Measurements from ENCODE around the gene VWA1.
"Not testable (repeated sequence)": the region's sequence is repeated elsewhere in the genome, so short reads cannot be mapped to it uniquely, and the experiment has no call there.

Gene VWA1

GRCh38 chr1:1451696-1452364, 16.3 kb downstream of the VWA1 start:
- ATAC-seq = no peak
- TF ChIP-seq ESRRG (CRISPR knock-in tag; IDR thresholded peaks at IDR 0.05) = no peak
- no peak for TF ChIP-seq TOX (CRISPR knock-in tag; IDR thresholded peaks at IDR 0.05; ENCODE audit: borderline replicate concordance)
- no peak for TF ChIP-seq ISL1 (CRISPR knock-in tag; IDR thresholded peaks at IDR 0.05)

GRCh38 chr1:1452365-1452739, 16.9 kb downstream of the VWA1 start:
- ATAC-seq = not testable (repeated sequence)

- TF ChIP-seq OSR1 (CRISPR knock-in tag; IDR thresholded peaks at IDR 0.05) (no peak), TOX (CRISPR knock-in tag; IDR thresholded peaks at IDR 0.05; ENCODE audit: borderline replicate concordance) (no peak), SNAI2 (CRISPR knock-in tag; IDR thresholded peaks at IDR 0.05) (no peak), CSDC2 (CRISPR knock-in tag; IDR thresholded peaks at IDR 0.05) (no peak), ESRRG (CRISPR knock-in tag; IDR thresholded peaks at IDR 0.05) (no peak), PPARA (CRISPR knock-in tag; IDR thresholded peaks at IDR 0.05; ENCODE audit: borderline replicate concordance) (no peak), RARB (CRISPR knock-in tag; IDR thresholded peaks at IDR 0.05) (no peak), ISL1 (CRISPR knock-in tag; IDR thresholded peaks at IDR 0.05) (no peak)
- no peak for ATAC-seq
These were observed 17.4 kb downstream of the VWA1 start for GRCh38 chr1:1452882-1453281.

- ATAC-seq = not testable (repeated sequence)
These were observed 19.0 kb downstream of the VWA1 start for GRCh38 chr1:1454286-1455056.

- TF ChIP-seq TSHZ2 (CRISPR knock-in tag; IDR thresholded peaks at IDR 0.05) (no peak), POU6F1 (CRISPR knock-in tag; IDR thresholded peaks at IDR 0.05; ENCODE audit: borderline replicate concordance, low read depth) (no peak), ESRRG (CRISPR knock-in tag; IDR thresholded peaks at IDR 0.05) (no peak), CSRNP3 (CRISPR knock-in tag; IDR thresholded peaks at IDR 0.05) (no peak), SNAI2 (CRISPR knock-in tag; IDR thresholded peaks at IDR 0.05) (no peak), ARNTL (CRISPR knock-in tag; IDR thresholded peaks at IDR 0.05; ENCODE audit: borderline replicate concordance, low read depth) (no peak), GLIS3 (CRISPR knock-in tag; IDR thresholded peaks at IDR 0.05) (no peak), TCF4 (CRISPR knock-in tag; IDR thresholded peaks at IDR 0.05; ENCODE audit: borderline replicate concordance) (no peak), OSR1 (CRISPR knock-in tag; IDR thresholded peaks at IDR 0.05) (no peak), CSDC2 (CRISPR knock-in tag; IDR thresholded peaks at IDR 0.05) (no peak)
- ATAC-seq = no peak
These were observed 19.9 kb downstream of the VWA1 start for GRCh38 chr1:1455366-1455884.

- ATAC-seq = peak; percentile 35; the same call in 2 of the 3 replicates
These were observed 20.4 kb downstream of the VWA1 start for GRCh38 chr1:1455934-1456333.

- not testable (repeated sequence) for ATAC-seq
These were observed 21.3 kb downstream of the VWA1 start for GRCh38 chr1:1456683-1457255.

GRCh38 chr1:1459156-1459555, 23.7 kb downstream of the VWA1 start:
- not testable (repeated sequence) for ATAC-seq

GRCh38 chr1:1459711-1460110, 24.2 kb downstream of the VWA1 start:
- ATAC-seq = not testable (repeated sequence)
